ENCODE measurements around the gene CCND2.
"Not testable (repeated sequence)": the region's sequence is repeated elsewhere in the genome, so short reads cannot be mapped to it uniquely, and the experiment has no call there.

CCND2 gene

DNA sequence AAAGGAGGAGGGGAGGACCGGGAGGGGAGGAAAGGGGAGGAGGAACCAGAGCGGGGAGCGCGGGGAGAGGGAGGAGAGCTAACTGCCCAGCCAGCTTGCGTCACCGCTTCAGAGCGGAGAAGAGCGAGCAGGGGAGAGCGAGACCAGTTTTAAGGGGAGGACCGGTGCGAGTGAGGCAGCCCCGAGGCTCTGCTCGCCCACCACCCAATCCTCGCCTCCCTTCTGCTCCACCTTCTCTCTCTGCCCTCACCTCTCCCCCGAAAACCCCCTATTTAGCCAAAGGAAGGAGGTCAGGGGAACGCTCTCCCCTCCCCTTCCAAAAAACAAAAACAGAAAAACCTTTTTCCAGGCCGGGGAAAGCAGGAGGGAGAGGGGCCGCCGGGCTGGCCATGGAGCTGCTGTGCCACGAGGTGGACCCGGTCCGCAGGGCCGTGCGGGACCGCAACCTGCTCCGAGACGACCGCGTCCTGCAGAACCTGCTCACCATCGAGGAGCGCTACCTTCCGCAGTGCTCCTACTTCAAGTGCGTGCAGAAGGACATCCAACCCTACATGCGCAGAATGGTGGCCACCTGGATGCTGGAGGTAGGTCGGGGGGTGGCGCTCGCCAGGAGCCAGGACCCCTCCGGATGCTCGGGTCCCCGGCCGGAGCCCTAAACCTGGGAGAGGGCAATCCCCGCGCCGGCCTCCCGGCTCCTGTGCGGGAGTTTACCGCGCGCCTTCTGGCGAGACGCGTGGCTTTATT lies at the start of gene CCND2:
Gene CCND2, plus strand, starts transcription at position 111 of the 744 bp plus-strand sequence. Its CDS starts 279 bp downstream, at position 390.
- peak; percentile 80 for DNase-seq

DNA sequence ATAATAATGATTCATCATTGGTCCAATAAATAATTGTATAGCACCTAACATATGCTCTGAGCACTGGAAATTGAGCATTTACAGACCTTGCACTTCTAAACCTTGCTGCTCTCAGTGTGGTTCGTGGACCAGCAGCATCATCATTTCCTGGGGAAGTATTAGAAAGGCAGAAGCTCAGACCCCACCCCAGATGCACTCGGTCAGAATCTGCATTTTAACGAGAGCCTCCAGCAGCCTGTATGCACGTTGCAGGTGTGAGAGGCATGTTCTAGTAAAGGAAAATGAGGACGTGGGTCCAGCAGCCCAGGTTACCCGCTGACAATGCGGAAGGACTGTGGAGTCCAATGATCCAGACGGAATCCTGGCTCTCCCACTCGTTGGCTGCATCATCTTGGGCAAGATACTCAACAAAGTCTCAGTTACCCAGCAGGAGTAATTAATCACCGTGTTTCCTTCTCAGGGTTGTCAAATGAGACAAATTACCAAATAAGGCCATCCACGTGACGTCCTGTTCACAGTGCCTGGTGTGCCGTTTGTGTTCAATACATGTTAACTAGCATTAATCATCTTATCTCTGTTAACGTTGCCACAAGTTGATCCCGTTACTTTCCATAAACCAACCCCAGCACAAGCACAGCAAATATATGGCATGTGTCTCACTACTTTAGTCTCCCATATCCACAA lies 49.2 kb upstream of the CCND2 start:
- no peak for DNase-seq

GRCh38 chr12:4225571-4225970 lies 48.0 kb upstream of the CCND2 start:
- DNase-seq = no peak

GRCh38 chr12:4227046-4227445 lies 46.5 kb upstream of the CCND2 start:
- no peak for DNase-seq

- DNase-seq = no peak
These were observed 45.4 kb upstream of the CCND2 start for GRCh38 chr12:4228122-4228580.

DNA sequence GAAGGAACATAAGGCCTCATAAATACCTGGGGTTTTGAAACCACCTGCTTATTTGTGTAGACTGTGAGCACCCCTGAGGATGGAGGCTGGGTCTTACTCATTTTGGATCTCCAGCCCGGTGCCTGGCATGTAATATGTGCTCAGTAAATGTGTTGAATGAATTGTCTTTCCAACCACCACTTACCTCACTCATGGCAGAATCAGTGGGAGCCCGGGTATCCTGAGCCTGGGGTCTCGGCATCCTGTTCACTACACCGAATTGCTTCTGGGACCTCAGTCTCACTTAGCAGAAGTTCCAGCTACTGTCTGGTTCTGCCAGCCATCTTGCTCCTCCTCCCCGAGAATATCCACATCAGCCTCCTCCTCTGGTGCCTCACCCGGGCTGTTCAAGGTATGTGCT lies 43.0 kb upstream of the CCND2 start:
- no peak for DNase-seq

DNA sequence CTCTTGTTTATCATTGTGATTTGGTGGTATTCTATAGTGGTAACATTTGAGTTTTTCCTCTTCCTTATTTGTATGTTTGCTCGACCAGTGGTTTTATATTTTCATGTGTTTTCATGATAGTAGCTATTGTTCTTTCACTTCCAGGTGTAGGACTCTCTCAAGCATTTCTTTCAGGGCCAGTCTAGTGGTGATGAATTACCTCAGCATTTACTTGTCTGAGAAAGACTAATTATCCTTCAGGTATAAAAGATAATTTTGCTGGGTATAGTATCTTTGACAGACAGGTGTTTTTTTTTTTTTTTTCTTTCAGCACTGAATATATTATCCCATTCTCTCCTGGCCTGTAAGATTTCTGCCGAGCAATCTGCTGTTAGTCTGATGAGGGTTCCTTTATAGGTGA lies 35.0 kb upstream of the CCND2 start:
- DNase-seq = no peak

DNA sequence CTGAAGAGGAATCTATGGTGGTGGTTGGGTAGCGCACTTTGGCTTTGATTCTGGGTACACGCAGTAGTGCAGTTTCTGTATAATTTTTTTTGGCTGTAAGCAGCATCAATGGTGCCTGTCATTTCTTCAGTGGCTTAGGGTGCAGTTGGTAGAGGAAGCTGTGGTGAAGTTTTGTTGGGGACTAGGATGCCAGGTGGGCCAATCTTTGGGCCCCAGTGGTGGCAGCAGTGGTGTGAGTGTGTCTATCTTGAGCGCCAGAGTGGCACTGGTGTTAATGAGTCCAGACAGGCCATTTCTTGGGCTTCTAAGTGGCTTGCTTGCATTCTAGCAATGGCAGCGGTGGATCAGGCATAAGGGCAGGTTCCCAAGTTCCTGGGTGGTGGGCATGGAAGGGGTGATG lies 33.8 kb upstream of the CCND2 start:
- no peak for DNase-seq

GRCh38 chr12:4240161-4240783 lies 33.3 kb upstream of the CCND2 start:
- no peak for DNase-seq

- no peak for DNase-seq
These were observed 32.6 kb upstream of the CCND2 start for GRCh38 chr12:4240981-4241380.

- DNase-seq = no peak
These were observed 32.0 kb upstream of the CCND2 start for GRCh38 chr12:4241592-4241991.

DNA sequence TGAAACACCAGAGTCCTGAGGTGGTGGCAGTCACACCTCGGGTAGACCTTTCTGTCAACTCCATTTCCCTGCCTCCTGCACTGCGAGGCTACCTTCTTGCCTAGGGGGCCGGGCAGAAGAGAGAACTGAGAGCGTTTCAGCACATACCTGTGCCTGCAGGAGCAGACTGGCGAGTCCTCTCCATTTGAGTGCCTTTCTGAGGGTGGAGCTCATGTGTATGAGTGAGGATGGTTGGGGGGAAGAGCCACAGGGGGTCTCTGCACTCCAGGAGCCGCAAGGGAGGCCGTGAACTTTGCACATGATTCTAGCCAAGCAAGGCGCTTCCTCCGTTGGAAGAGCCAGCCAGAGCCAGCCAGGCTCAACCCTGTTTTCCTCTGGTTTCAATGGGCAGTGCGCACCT lies 31.0 kb upstream of the CCND2 start:
- no peak for DNase-seq

DNA sequence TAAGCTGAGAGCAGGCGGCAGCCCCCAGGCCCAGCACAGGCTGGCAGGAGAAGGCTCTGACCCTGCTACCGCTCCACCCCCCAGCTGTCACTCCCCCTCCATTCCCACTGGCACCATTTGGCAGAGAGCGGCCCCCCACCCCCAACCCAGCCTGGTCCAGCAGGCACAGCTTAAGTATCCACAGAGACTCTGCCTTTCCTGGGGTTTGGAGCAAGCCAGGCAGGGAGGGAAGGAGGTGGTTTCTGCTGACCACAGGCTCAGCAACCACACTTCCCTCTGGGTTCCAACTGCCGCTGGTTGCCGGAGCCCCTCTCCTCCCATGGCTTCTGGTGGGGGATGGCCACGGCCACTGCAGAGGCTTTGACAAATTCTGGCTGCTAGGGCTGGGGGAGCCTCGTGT lies 30.5 kb upstream of the CCND2 start:
- no peak for DNase-seq

- DNase-seq = not testable (repeated sequence)
These were observed 30.0 kb upstream of the CCND2 start for GRCh38 chr12:4243491-4244100.

GRCh38 chr12:4244868-4245267 lies 28.7 kb upstream of the CCND2 start:
- no peak for DNase-seq

DNA sequence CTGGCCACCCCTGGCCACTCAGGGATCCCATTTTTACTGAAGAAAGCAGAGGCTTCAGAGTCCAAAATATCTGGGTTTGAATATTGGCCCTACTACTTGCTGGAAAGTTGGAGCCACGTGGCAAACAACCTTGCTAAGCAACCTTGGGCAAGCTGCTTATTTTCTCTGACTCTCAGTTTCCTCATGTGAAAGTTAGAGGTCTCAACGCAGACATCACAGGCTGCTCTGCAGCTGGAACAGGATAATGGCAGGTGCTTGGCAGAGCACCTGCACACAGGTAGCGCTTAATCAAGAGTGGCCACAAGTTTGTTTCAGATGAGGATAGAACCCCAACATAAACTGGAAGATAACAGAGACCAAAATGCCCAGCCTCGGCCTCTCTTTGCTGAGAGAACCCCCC lies 28.1 kb upstream of the CCND2 start:
- DNase-seq = no peak

- no peak for DNase-seq
These were observed 27.4 kb upstream of the CCND2 start for GRCh38 chr12:4246116-4246515.

- DNase-seq = no peak
These were observed 22.9 kb upstream of the CCND2 start for GRCh38 chr12:4250691-4251090.

DNA sequence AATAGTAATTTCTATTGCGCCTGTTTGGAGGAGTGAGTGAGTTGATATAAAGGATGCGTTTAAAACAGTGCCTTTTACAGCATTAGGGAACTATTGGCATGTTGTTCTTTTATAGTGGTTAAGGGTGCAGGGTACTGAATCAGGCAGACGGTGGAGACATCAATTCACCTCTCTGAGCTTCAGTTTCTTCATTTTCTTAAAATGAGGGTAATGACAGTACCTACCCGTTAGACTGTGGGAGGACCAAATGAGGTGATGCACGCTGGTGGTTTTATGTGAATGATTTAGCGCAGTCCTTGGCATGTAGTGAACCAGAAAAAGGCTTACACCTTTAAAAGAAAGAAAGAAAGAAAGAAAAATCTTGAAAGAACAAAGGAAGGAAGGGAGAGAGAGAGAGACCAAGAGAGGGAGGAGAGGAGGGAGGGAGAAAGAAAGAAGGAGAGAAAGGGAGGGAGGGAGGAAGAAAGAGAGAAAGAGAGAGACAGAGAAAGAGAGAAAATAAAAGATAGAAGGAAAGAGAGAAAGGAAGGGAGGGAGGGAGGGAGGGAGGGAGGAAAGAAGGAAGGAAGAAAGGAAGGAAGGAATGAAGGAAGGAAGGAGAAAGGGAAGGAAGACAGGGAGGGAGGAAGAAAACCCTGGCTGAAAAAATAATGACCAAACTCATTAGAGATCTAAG lies 22.2 kb upstream of the CCND2 start:
- peak; percentile 54 for DNase-seq

- DNase-seq = no peak
These were observed 21.6 kb upstream of the CCND2 start for GRCh38 chr12:4251967-4252366.

DNA sequence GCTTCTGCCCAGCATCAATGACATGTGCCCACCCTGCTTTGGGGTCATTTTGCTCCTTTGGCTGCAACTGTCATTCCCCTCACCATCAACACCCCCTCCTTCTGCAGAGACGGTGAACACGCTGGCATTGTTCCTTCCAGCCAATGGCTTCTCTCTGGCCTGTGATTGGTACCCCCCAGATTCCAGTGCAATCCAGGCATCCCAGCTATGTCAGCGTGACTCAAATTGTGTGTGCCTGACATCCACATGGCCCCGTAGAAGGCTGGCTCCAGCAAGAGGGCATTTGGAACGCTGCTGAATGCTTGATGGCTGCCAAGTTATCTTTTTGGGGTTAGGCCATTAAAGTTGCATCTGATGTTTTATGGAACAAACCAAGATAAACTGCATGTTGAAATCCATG lies 21.0 kb upstream of the CCND2 start:
- DNase-seq = no peak

DNA sequence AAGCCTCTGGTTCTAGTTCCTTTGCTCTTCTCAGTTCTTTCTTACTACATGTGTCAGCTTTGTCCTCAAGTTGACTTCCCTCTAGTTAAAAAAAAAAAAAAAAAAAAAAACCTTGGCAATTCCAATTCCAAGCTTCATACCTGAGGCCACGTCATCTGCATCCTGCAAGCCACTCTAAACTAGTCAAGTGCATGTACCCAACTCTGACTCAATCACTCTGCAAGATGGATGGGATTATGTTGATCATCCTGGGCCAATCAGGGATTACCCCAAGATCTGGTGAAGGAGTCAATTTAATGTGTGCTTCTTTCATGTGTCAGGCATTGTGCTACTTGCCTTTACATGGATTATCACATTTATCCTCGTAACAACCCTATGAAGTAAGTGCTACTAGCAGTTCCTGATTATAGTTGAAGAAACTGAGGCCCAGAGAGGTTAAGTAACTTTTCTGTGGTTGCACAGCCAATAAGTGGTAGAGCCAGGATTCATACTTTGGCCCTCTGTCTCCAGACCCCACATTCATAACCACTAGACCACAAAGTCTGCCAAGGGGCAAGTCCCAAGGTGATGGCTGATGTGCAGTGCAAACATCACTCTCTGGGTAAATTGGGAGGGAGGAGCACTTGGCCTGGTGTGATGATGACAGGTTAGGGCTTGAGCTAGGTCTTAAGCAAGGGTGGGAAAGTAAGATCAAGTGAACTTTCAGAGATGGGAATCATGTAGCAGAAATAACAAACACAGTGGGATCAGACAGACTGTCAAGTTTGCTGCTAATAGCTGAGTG lies 17.3 kb upstream of the CCND2 start:
- DNase-seq = no peak

All from CD4-positive, alpha-beta T cell treated with Interleukin-17A for 1 hour (primary cell).